Endothelial cell of umbilical vein (primary cell): ENCODE measurements around the gene IYD. TPM values are rescaled to one million over a fixed set of nuclear protein-coding genes. Genes with fewer than 3 reads are reported as not detected.
"Not testable (repeated sequence)": the region's sequence is repeated elsewhere in the genome, so short reads cannot be mapped to it uniquely, and the experiment has no call there.

Experiments
- BruUV-seq: library from RNA; stranded (reverse); fragments of 400-500 nt; replicated peaks from 2 replicates; lab custom pipeline; 2021; lab: Mats Ljungman, UMichigan
- CTCF ChIA-PET: fragments of 300-600, 350-600 bp; sonication (Branson Sonifier 250); formaldehyde crosslinking; loops from one replicate; lab custom pipeline; 2021; ENCODE audit warnings: antibody characterized with exemption, inconsistent platforms; lab: Charles Lee
- POLR2A ChIA-PET: fragments of 300-600, 350-600 bp; sonication (Branson Sonifier 250); formaldehyde crosslinking; loops from one replicate; lab custom pipeline; 2021; ENCODE audit warnings: antibody characterized with exemption, inconsistent platforms; lab: Charles Lee
- DNase-seq: peaks from one replicate; pipeline ENCODE4 v3.0.0-alpha.2; 2011; ENCODE audit warnings: low read depth, low spot score
- FAIRE-seq: peaks from 2 replicates; lab custom pipeline; 2011; peaks lifted over from hg19 to GRCh38; lab: Jason Lieb, UNC
- H2AFZ ChIP-seq: 2 replicates; pipeline ENCODE4 v1.6.0; 2012; ENCODE audit warnings: low read depth, low read length, control low read depth, inconsistent platforms
- H3K27ac ChIP-seq: 2 replicates; pipeline ENCODE4 v1.5.1; 2011; ENCODE audit warnings: low read depth, mild to moderate bottlenecking, control low read depth, low read length, moderate library complexity; ENCODE audit not compliant: insufficient read depth
- H3K27me3 ChIP-seq, 2 experiments: 2 replicates each; pipeline versions ENCODE4 v1.6.0 to v1.6.1; 2011; ENCODE audit warnings: low read length in 2 of 2, mixed read lengths in 1 of 2; ENCODE audit not compliant: control insufficient read depth in 2 of 2, insufficient read depth in 2 of 2
- H3K36me3 ChIP-seq, 2 experiments: 2 replicates in 1 of 2; 3 replicates in 1 of 2; pipeline ENCODE4 v1.5.1; 2011; ENCODE audit warnings: low read length in 2 of 2, mild to moderate bottlenecking in 1 of 2, moderate library complexity in 1 of 2; ENCODE audit not compliant: control insufficient read depth in 2 of 2, insufficient read depth in 2 of 2; ENCODE audit errors: extremely low read depth in 1 of 2
- H3K4me1 ChIP-seq: 3 replicates; pipeline ENCODE4 v1.5.1; 2011; ENCODE audit warnings: mild to moderate bottlenecking, low read length; ENCODE audit not compliant: control insufficient read depth, insufficient read depth; ENCODE audit errors: extremely low read depth
- H3K4me2 ChIP-seq: 2 replicates; pipeline ENCODE4 v1.6.1; 2011; ENCODE audit warnings: low read length, control low read depth, mixed read lengths; ENCODE audit not compliant: insufficient read depth
- H3K4me3 ChIP-seq, 3 experiments: fragments of 200-600 bp in 1 of 3; sonication (generic), shearing (Covaris generic) in 1 of 3; replicated peaks in 1 of 3; 2 replicates each; pipeline ENCODE4 v1.5.1; 2011 to 2016; ENCODE audit warnings: control low read depth in 3 of 3, low read length in 3 of 3, mild to moderate bottlenecking in 2 of 3, inconsistent platforms in 1 of 3, low read depth in 1 of 3, moderate library complexity in 1 of 3; ENCODE audit not compliant: insufficient read depth in 1 of 3
- H3K79me2 ChIP-seq: 2 replicates; pipeline ENCODE4 v1.6.0; 2012; ENCODE audit warnings: low read length, inconsistent platforms; ENCODE audit not compliant: control insufficient read depth, insufficient read depth
- H3K9ac ChIP-seq: replicated peaks from 2 replicates; pipeline ENCODE3; 2011; ENCODE audit warnings: low read length, control low read depth; ENCODE audit not compliant: insufficient read depth; ENCODE audit errors: extremely low read depth
- H3K9me1 ChIP-seq: replicated peaks from 3 replicates; pipeline ENCODE4 v1.6.0; 2011; ENCODE audit warnings: mild to moderate bottlenecking, low read length; ENCODE audit not compliant: control insufficient read depth, insufficient read depth; ENCODE audit errors: extremely low read depth
- H3K9me3 ChIP-seq: replicated peaks from 2 replicates; pipeline ENCODE4 v1.5.1; 2012; ENCODE audit warnings: low read length, inconsistent platforms; ENCODE audit not compliant: control insufficient read depth, insufficient read depth
- H4K20me1 ChIP-seq: replicated peaks from 2 replicates; pipeline ENCODE3; 2011; ENCODE audit warnings: mild to moderate bottlenecking, low read length; ENCODE audit not compliant: control insufficient read depth, insufficient read depth; ENCODE audit errors: extremely low read depth
- CTCF ChIP-seq, 2 donors: IDR thresholded peaks; 1 replicate in 1 of 2; 2 replicates in 1 of 2; pipeline ENCODE4 v1.5.1; 2011; ENCODE audit warnings: low read length in 2 of 2, mild to moderate bottlenecking in 2 of 2, moderate library complexity in 2 of 2, control low read depth in 1 of 2, inconsistent platforms in 1 of 2, low read depth in 1 of 2; ENCODE audit not compliant: insufficient read depth in 1 of 2; ENCODE audit errors: extremely low read depth in 1 of 2
- EZH2 ChIP-seq: IDR thresholded peaks from 2 replicates; pipeline ENCODE4 v1.6.1; 2012; ENCODE audit warnings: borderline replicate concordance, low read depth, mild to moderate bottlenecking, moderate library complexity, low read length, inconsistent platforms; ENCODE audit not compliant: severe bottlenecking
- FOS ChIP-seq: IDR thresholded peaks from 2 replicates; pipeline ENCODE4 v1.6.1; 2011; ENCODE audit warnings: mild to moderate bottlenecking, low read length, moderate library complexity, borderline replicate concordance; ENCODE audit not compliant: insufficient read depth
- GATA2 ChIP-seq: IDR thresholded peaks from 2 replicates; pipeline ENCODE4 v1.7.0; 2011; ENCODE audit warnings: low read depth, mild to moderate bottlenecking, moderate library complexity, mixed read lengths, low read length; ENCODE audit not compliant: insufficient read length, insufficient read depth
- JUN ChIP-seq: IDR thresholded peaks from 2 replicates; pipeline ENCODE4 v1.6.1; 2011; ENCODE audit warnings: borderline replicate concordance, low read depth; ENCODE audit not compliant: insufficient read length, insufficient read depth
- MAX ChIP-seq: IDR thresholded peaks from 2 replicates; pipeline ENCODE4 v1.6.1; 2011; ENCODE audit not compliant: insufficient read depth, insufficient read length
- MYC ChIP-seq: IDR thresholded peaks from one replicate; pipeline ENCODE4 v1.6.1; 2011; ENCODE audit warnings: mild to moderate bottlenecking, low read depth, low read length
- POLR2A ChIP-seq: IDR thresholded peaks from 2 replicates; pipeline ENCODE4 v1.6.1; 2012; ENCODE audit warnings: low read depth, mild to moderate bottlenecking, control low read depth, low read length
- POLR2AphosphoS5 ChIP-seq: IDR thresholded peaks from 2 replicates; pipeline ENCODE4 v1.6.1; 2012; ENCODE audit warnings: low read depth, mild to moderate bottlenecking, control low read depth, low read length, moderate library complexity; ENCODE audit not compliant: insufficient read depth
- dilution Hi-C: fragments of 300-500 bp; cut with MboI; formaldehyde crosslinking; loops from one replicate; pipeline ENCODE4 v1.15.0; 2019; ENCODE audit warnings: low sequenced_read_pairs; ENCODE audit not compliant: extremely low pct_ligation_motif_present
- intact Hi-C: fragments of 100-400 bp; cut with micrococcal nuclease; formaldehyde crosslinking; loops from one replicate; pipeline ENCODE4 v1.10.0; 2022
- polyA plus RNA-seq, 4 experiments: library from polyadenylated mRNA; depleted of rRNA in 3 of 4; stranded (reverse) in 3 of 4; unstranded in 1 of 4; fragments of >200 nt; gene quantifications; 2 replicates each; pipeline versions ENCODE4 v1.2.1 to v1.2.3, GENCODE V29; 2011 to 2012; ENCODE audit warnings: missing spikeins in 1 of 4
- total RNA-seq: library from RNA; stranded (reverse); gene quantifications from 2 replicates; pipeline ENCODE4 v1.2.3, GENCODE V29; 2021

IYD gene
- total and polyA plus RNA-seq, 2 donors (not counting 3 experiments of a cell fraction or from before 2014, with no cell fraction given): not detected

GRCh38 chr6:150373260-150373701 lies 4.5 kb downstream of the IYD start:
- H2AFZ ChIP-seq: no peak overlapping the region
- H3K9me1 ChIP-seq: no peaks in the 10 kb centered on the region
- TF ChIP-seq JUN (no peak), FOS (no peak), CTCF (IDR thresholded peaks at IDR 0.05; ENCODE audit: extremely low read depth in 1 of 2, insufficient read depth in 1 of 2, low read depth in 1 of 2, low read length in 2 of 2) (no peak), POLR2AphosphoS5 (no peak), GATA2 (no peak), POLR2A (no peak), EZH2 (no peak), MYC (no peak), MAX (no peak)
- DNase-seq (no peak), FAIRE-seq (no peak)
- dilution Hi-C loops (no loop called here), intact Hi-C loops (no loop called here)
- no peak overlapping the region for H3K4me3 ChIP-seq
- no peaks in the 10 kb centered on the region for H3K9me3 ChIP-seq
- H3K4me1 ChIP-seq: no peaks in the 10 kb centered on the region
- no peaks in the 10 kb centered on the region for H3K36me3 ChIP-seq
- H3K27me3 ChIP-seq: peaks cover 2% of the 10 kb centered on the region in 2 experiments
- no TSS peak for BruUV-seq
- H4K20me1 ChIP-seq: no peaks in the 10 kb centered on the region
- H3K27ac ChIP-seq: no peak overlapping the region
- ChIA-PET CTCF (interaction anchor here (1.1 kb wide), 1 partner anchor 21 kb away, joined by 3 read pairs; no protein-coding TSS in a partner anchor), POLR2A (no interaction called here)
- no peaks in the 10 kb centered on the region for H3K79me2 ChIP-seq
- no peak overlapping the region for H3K9ac ChIP-seq
- no peak overlapping the region for H3K4me2 ChIP-seq

GRCh38 chr6:150374346-150374745 lies 5.5 kb downstream of the IYD start:
- H3K9me1 ChIP-seq, POLR2A ChIA-PET: not testable (repeated sequence)

More at GRCh38 chr6:150374346-150374745, 5.5 kb downstream of the IYD start:
- dilution Hi-C loops, H2AFZ ChIP-seq, H3K79me2 ChIP-seq, H3K9me3 ChIP-seq, intact Hi-C loops, H4K20me1 ChIP-seq, H3K4me3 ChIP-seq, H3K9ac ChIP-seq, H3K4me2 ChIP-seq, H3K27ac ChIP-seq, BruUV-seq, H3K27me3 ChIP-seq, H3K36me3 ChIP-seq, H3K4me1 ChIP-seq, FAIRE-seq, CTCF ChIA-PET, DNase-seq: not testable (repeated sequence)
